ENCODE measurements around the gene CSRP1.
A peak's percentile ranks its signal among the peaks of the same experiment; 100 is the strongest.
"Not testable (repeated sequence)": the region's sequence is repeated elsewhere in the genome, so short reads cannot be mapped to it uniquely, and the experiment has no call there.

Gene CSRP1

DNA sequence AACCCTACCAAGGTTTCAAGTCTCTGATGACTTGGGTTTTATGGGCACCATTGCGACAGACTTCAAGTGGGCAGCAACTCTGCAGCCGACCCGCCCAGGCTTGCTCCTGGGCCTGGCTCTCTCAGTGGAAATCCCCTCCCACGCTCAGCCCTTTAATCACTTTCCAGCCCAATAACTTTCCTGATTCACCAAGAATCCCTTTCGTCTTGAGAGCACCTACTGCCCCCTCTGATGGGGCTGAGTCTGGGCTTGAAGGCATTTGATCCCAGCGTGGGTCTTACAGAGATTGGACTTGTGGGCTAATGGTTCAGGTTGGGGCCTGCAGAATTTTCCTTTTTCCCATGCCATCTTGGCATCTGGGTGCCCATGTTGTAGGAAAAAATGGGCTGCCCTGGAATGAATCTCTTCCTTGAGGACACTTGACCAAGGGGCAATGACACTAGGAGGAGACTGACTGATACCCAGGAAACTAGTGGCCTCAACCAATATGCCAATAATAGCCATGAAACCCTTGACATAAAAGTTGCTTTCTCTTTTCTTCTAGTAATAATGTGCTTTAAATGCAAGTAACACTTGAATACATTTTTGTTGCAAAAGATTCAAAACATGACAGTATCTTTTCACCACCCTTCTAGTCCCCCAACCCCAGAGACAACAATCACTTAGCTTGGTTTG, 30.1 kb downstream of the CSRP1 start:
- no peaks in the 10 kb centered on the region for H3K36me3 ChIP-seq (ENCODE audit: control insufficient read depth, insufficient read depth, low read length)
- no peaks in the 10 kb centered on the region for H3K9me3 ChIP-seq (ENCODE audit: control insufficient read depth, low read length)
- H3K4me1 ChIP-seq (ENCODE audit: control insufficient read depth, insufficient read depth, low read length), result peaks cover 22% of the 10 kb centered on the region
- H3K27me3 ChIP-seq (ENCODE audit: control insufficient read depth, insufficient read depth, low read length, poor library complexity, severe bottlenecking), result peaks cover 34% of the 10 kb centered on the region
- no peak overlapping the region for H3K27ac ChIP-seq (ENCODE audit: insufficient read depth, low read depth, low read length, poor library complexity, severe bottlenecking)
- 77 to 81% methylated on average over 6 of the region's 6 CpGs for WGBS, 2 experiments
- no peak overlapping the region for H3K4me3 ChIP-seq (ENCODE audit: insufficient read depth, low read depth, low read length)

DNA sequence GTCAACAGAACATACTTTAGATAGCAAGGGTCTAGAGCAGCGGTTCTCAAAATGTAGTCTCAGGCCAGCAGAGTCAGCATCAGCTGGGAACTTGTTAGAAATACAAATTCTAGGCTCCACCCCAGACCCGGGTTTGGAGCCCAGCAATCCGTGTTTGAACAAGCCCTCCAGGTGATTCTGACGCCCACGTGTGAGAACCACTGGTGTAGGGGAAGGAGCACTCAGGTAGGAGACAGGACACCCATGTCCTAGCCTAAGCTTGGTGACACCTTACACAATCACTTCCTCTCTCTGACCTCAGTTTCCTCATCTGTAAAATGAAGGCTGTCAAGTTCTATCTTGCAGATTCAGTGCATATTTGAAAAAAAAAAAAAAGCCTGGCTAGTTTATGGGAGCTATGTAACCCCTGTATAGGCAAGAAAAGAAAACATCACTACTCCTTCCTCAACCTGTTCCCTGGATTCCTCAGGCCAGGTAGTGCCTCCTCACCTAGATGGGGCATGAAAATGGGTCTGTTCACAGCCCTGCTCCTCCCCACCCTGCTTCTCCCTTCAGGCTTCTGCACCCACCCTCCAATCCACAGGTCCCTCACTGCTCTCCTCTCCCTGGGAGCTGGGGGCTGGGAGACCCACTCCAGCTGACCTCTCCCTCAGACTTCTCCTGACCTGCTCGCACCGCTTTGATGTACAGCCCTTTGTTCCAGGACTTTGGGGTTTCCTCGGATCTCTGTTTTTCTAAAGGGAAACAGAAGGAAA, 30.8 kb downstream of the CSRP1 start:
- Histone ChIP-seq H3K4me1 (ENCODE audit: control insufficient read depth, insufficient read depth, low read length) (peaks cover 21% of the 10 kb centered on the region), H3K9me3 (ENCODE audit: control insufficient read depth, low read length) (no peaks in the 10 kb centered on the region), H3K27me3 (ENCODE audit: control insufficient read depth, insufficient read depth, low read length, poor library complexity, severe bottlenecking) (peaks cover 34% of the 10 kb centered on the region), H3K4me3 (ENCODE audit: insufficient read depth, low read depth, low read length) (no peak overlapping the region), H3K36me3 (ENCODE audit: control insufficient read depth, insufficient read depth, low read length) (no peaks in the 10 kb centered on the region), H3K27ac (ENCODE audit: insufficient read depth, low read depth, low read length, poor library complexity, severe bottlenecking) (no peak overlapping the region)
- WGBS, 2 experiments, result 79 to 88% methylated on average over 8 of the region's 8 CpGs

DNA sequence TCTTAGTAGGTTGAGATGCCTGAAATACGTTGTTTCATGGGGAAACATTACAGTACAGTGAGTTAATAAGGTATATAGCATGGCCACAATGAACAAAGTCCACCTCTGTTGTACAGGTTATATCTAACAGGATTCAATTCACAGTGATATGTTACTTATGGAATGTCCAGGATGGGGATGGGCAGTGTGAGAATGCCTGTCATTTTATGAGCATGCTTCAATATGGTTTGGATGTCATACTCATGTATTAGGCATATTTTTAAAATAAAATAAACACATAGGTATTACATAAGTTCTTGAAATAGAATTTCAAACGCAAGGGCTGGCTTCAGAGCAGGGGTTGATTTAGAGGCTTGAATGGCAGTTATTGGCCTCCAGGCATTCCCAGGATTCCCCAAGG, 31.8 kb downstream of the CSRP1 start:
- Histone ChIP-seq H3K4me3 (ENCODE audit: insufficient read depth, low read depth, low read length) (no peak overlapping the region), H3K4me1 (ENCODE audit: control insufficient read depth, insufficient read depth, low read length) (peaks cover 15% of the 10 kb centered on the region), H3K9me3 (ENCODE audit: control insufficient read depth, low read length) (no peaks in the 10 kb centered on the region), H3K27ac (ENCODE audit: insufficient read depth, low read depth, low read length, poor library complexity, severe bottlenecking) (no peak overlapping the region), H3K27me3 (ENCODE audit: control insufficient read depth, insufficient read depth, low read length, poor library complexity, severe bottlenecking) (peaks cover 34% of the 10 kb centered on the region), H3K36me3 (ENCODE audit: control insufficient read depth, insufficient read depth, low read length) (no peaks in the 10 kb centered on the region)
- WGBS, 2 experiments, result 85 to 100% methylated on average over 2 of the region's 2 CpGs

DNA sequence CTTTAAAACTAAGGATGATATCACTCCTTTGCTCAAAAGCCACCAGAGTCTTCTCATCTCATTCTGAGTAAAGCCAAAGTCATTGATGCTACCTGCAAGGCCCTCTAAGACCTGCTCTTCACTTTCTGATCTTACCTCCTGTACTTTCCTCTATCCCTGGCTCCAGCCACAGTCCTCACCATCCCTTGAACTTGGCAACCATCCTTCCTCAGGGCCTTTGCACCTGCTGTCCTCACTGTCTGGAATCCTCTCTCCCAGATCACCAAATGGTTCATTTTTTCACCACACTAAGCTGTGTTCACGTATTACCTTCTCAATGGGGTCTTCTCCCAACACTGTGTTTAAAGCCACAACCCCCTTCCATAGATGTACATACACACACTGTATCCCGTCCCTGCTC, 33.6 kb downstream of the CSRP1 start:
- Histone ChIP-seq H3K9me3 (ENCODE audit: control insufficient read depth, low read length) (no peaks in the 10 kb centered on the region), H3K4me3 (ENCODE audit: insufficient read depth, low read depth, low read length) (no peak overlapping the region), H3K4me1 (ENCODE audit: control insufficient read depth, insufficient read depth, low read length) (peaks cover 12% of the 10 kb centered on the region), H3K27me3 (ENCODE audit: control insufficient read depth, insufficient read depth, low read length, poor library complexity, severe bottlenecking) (peaks cover 43% of the 10 kb centered on the region), H3K36me3 (ENCODE audit: control insufficient read depth, insufficient read depth, low read length) (no peaks in the 10 kb centered on the region), H3K27ac (ENCODE audit: insufficient read depth, low read depth, low read length, poor library complexity, severe bottlenecking) (no peak overlapping the region)
- WGBS, 2 experiments, result 92 to 97% methylated on average over 2 of the region's 2 CpGs

DNA sequence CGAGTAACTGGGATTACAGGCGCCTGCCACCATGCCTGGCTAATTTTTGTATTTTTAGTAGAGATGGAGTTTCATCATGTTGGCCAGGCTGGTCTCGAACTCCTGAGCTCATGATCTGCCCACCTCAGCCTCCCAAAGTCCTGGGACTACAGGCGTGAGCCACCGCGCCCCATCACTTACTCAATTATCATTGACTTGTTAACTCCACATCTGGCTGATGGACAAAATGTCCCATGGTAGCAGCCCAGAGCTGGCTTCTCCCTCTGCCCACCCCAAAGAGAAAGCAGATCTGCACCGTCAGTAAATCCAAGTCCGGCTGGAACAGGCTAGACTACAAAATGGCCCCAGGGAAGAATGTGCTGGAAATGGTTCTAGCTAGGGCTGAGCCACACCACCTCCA, 34.6 kb downstream of the CSRP1 start:
- Histone ChIP-seq H3K4me1 (ENCODE audit: control insufficient read depth, insufficient read depth, low read length) (peaks cover 13% of the 10 kb centered on the region), H3K27me3 (ENCODE audit: control insufficient read depth, insufficient read depth, low read length, poor library complexity, severe bottlenecking) (peaks cover 52% of the 10 kb centered on the region)
- not testable (repeated sequence) for H3K27ac ChIP-seq (ENCODE audit: insufficient read depth, low read depth, low read length, poor library complexity, severe bottlenecking); H3K36me3 ChIP-seq (ENCODE audit: control insufficient read depth, insufficient read depth, low read length); H3K4me3 ChIP-seq (ENCODE audit: insufficient read depth, low read depth, low read length); H3K9me3 ChIP-seq (ENCODE audit: control insufficient read depth, low read length)
- WGBS, 2 experiments, result 90 to 96% methylated on average over 8 of the region's 8 CpGs

DNA sequence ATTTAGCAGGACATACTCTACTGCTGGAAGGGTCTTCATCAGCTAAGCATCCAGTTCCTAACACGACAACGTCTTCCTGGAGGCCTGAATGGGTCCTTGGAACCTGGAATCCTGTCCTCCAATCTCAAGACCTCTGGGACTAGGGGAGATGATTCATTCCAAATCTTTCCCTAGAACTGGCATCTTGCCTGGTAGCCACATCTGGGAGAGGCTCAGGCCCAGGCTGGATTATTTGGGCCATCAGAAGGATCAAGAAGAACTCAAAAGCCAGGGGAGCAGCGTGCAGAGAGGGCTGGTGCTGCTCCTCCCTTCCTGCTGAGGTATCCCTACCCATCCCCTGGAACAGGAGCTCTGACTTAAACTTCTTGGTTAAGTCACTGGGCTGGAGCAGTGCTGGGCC, 35.2 kb downstream of the CSRP1 start:
- H3K4me1 ChIP-seq (ENCODE audit: control insufficient read depth, insufficient read depth, low read length), result peaks cover 9% of the 10 kb centered on the region
- WGBS, 2 experiments, result 87 to 89% methylated on average over 3 of the region's 3 CpGs
- H3K4me3 ChIP-seq (ENCODE audit: insufficient read depth, low read depth, low read length), result no peak overlapping the region
- H3K27me3 ChIP-seq (ENCODE audit: control insufficient read depth, insufficient read depth, low read length, poor library complexity, severe bottlenecking), result peaks cover 52% of the 10 kb centered on the region
- H3K36me3 ChIP-seq (ENCODE audit: control insufficient read depth, insufficient read depth, low read length), result no peaks in the 10 kb centered on the region
- no peaks in the 10 kb centered on the region for H3K9me3 ChIP-seq (ENCODE audit: control insufficient read depth, low read length)
- H3K27ac ChIP-seq (ENCODE audit: insufficient read depth, low read depth, low read length, poor library complexity, severe bottlenecking), result no peak overlapping the region

DNA sequence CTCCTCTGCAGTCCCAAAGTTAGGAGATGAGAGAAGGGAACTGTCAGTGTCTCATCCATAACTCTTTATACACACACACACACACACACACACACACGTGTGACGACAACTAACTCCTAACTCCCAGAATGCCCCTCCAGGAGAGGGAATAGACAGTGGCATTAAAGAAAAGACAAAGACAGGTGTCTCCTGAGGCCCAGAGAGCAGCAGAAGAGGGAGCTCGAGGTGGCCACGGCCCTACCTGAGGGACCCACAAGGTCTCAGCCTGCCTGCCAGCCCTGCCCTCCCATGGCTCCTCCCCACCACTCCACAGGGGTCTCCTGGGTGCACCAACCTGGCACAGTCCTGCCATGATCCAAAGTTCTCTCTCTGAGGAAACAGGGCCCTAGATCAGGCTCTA, 36.3 kb downstream of the CSRP1 start:
- Histone ChIP-seq H3K36me3 (ENCODE audit: control insufficient read depth, insufficient read depth, low read length) (no peaks in the 10 kb centered on the region), H3K27ac (ENCODE audit: insufficient read depth, low read depth, low read length, poor library complexity, severe bottlenecking) (no peak overlapping the region), H3K4me1 (ENCODE audit: control insufficient read depth, insufficient read depth, low read length) (peaks cover 3% of the 10 kb centered on the region), H3K27me3 (ENCODE audit: control insufficient read depth, insufficient read depth, low read length, poor library complexity, severe bottlenecking) (peaks cover 49% of the 10 kb centered on the region), H3K9me3 (ENCODE audit: control insufficient read depth, low read length) (no peaks in the 10 kb centered on the region), H3K4me3 (ENCODE audit: insufficient read depth, low read depth, low read length) (no peak overlapping the region)
- 70 to 78% methylated on average over 4 of the region's 4 CpGs for WGBS, 2 experiments

DNA sequence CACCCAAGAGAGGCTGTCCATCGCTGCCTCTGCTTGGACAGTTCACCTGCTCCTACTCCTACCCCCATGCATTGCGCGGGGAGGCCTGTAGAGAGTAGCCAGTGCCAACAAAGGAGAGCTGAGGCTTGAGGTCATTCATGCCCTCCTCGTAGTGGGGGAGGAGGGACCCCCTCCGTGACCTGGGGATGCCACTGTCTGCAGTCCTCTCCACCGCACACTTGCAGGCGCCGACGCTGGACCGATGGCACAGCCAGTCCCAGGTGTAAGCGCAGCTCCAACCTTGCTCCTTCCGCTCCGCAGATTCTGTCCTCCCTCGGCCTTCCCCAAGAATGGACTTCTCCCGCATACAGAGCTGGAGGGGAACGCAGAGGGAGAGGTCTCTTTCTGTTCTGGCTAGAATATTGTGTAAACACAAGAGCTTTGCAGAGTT, 37.3 kb downstream of the CSRP1 start:
- WGBS, 2 experiments, result 8 to 11% methylated on average over 16 of the region's 16 CpGs

DNA sequence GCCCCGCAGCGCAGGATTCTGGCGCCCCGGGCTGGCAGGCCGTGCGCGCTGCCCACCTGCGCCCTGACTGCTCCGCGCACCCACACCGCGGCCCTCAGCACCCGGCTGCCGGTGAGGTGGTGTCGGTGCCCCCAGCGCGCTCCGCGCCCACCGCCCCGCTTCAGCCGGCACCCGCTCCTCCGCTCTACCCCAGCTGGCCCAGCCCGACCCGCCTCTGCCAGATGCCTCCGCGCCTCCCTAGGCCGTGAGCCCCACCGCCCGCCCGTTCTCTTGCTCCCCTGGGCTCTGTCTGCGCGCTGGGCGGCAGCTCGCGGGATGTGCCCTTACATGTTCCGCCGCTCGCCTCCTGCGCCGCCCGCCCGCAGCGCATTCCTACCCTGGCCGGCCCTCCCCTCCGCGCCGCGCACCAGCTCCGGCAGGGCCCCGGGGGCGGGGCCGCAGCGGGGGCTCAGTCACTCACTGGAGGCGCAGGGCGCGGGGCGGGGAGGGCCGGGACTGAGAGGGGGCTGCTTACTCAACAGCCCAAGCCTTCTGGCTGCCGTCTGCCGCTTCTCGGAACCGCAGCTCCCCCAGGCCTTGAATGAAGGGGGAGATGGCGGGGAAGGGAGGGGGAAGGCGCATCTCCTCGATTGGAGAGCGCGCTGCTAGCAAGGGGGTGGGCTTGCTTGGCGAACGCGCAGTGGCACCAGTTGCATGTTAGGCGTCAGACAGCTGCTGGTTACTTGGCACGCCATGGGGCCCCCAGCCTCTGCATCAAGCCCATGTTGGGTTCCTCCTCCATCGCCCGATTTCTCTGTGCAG, 37.9 kb downstream of the CSRP1 start, which contains the start of gene PHLDA3:
PHLDA3 (minus strand) TSS at position 345 of the 801 bp plus-strand sequence. CDS start 402 bp downstream, outside the sequence.
- Histone ChIP-seq H3K27me3 (ENCODE audit: control insufficient read depth, insufficient read depth, low read length, poor library complexity, severe bottlenecking) (peaks cover 47% of the 10 kb centered on the region), H3K36me3 (ENCODE audit: control insufficient read depth, insufficient read depth, low read length) (no peaks in the 10 kb centered on the region), H3K4me1 (ENCODE audit: control insufficient read depth, insufficient read depth, low read length) (peaks cover 3% of the 10 kb centered on the region), H3K4me3 (ENCODE audit: insufficient read depth, low read depth, low read length) (peak within 1 kb of the TSS; percentile 46), H3K27ac (ENCODE audit: insufficient read depth, low read depth, low read length, poor library complexity, severe bottlenecking) (no peak within 1 kb of the TSS), H3K9me3 (ENCODE audit: control insufficient read depth, low read length) (no peaks in the 10 kb centered on the region)
- WGBS, 2 experiments, result 0% methylated on average over 76 of the region's 76 CpGs

More for the DNA sequence above, 37.3 kb downstream of the CSRP1 start:
- H3K4me1 ChIP-seq (ENCODE audit: control insufficient read depth, insufficient read depth, low read length), result peaks cover 3% of the 10 kb centered on the region
- H3K4me3 ChIP-seq (ENCODE audit: insufficient read depth, low read depth, low read length), result peak overlapping the region; percentile 46
- peaks cover 47% of the 10 kb centered on the region for H3K27me3 ChIP-seq (ENCODE audit: control insufficient read depth, insufficient read depth, low read length, poor library complexity, severe bottlenecking)
- H3K27ac ChIP-seq (ENCODE audit: insufficient read depth, low read depth, low read length, poor library complexity, severe bottlenecking), result no peak overlapping the region
- no peaks in the 10 kb centered on the region for H3K9me3 ChIP-seq (ENCODE audit: control insufficient read depth, low read length)
- H3K36me3 ChIP-seq (ENCODE audit: control insufficient read depth, insufficient read depth, low read length), result no peaks in the 10 kb centered on the region

DNA sequence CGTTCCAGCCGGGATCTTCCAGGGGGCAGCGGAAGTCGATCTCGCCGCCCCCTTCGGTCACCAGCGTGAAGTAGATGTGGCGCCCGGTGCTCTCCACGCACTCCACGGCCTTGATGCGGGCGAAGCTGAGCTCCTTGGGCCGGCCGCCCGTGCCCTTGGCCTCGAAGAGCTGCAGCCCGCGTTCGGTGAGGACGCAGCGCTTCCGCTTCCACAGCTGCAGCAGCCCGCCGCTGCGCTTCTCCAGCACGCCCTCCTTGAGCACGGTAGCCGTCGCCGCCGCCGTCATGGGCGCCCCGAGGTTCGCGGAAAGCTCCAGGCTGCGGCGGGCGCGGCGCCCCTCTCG, 38.5 kb downstream of the CSRP1 start:
- peaks cover 47% of the 10 kb centered on the region for H3K27me3 ChIP-seq (ENCODE audit: control insufficient read depth, insufficient read depth, low read length, poor library complexity, severe bottlenecking)
- peak overlapping the region; percentile 46 for H3K4me3 ChIP-seq (ENCODE audit: insufficient read depth, low read depth, low read length)
- no peak overlapping the region for H3K27ac ChIP-seq (ENCODE audit: insufficient read depth, low read depth, low read length, poor library complexity, severe bottlenecking)
- no peaks in the 10 kb centered on the region for H3K9me3 ChIP-seq (ENCODE audit: control insufficient read depth, low read length)
- 1 to 2% methylated on average over 44 of the region's 44 CpGs for WGBS, 2 experiments
- H3K4me1 ChIP-seq (ENCODE audit: control insufficient read depth, insufficient read depth, low read length), result peaks cover 3% of the 10 kb centered on the region
- no peaks in the 10 kb centered on the region for H3K36me3 ChIP-seq (ENCODE audit: control insufficient read depth, insufficient read depth, low read length)

Measured in ectodermal cell (in vitro differentiated cells).